SK-N-SH treated with all-trans-retinoic acid at 6 μM for 48 hours (cell line): Measurements from ENCODE around the gene ADGRE2.

Source experiments
- ATAC-seq: fragments of 200-7000 bp; cut with Tn5 transposase; 3 replicates; pipeline ENCODE4 v1.9.1; 2020; ENCODE audit warnings: mild to moderate bottlenecking, moderate library complexity
- ARNTL ChIP-seq: fragments of 450-650 bp; formaldehyde crosslinking; IDR thresholded peaks from 2 replicates; pipeline ENCODE4 v1.5.0; 2020; ENCODE audit warnings: low read depth, mild to moderate bottlenecking, moderate library complexity, borderline replicate concordance
- BACH2 ChIP-seq: fragments of 250-450 bp; sonication (Bioruptor Pico); IDR thresholded peaks from 2 replicates; pipeline ENCODE4 v1.9.0; 2021; ENCODE audit warnings: mild to moderate bottlenecking, borderline replicate concordance
- CREB5 ChIP-seq: fragments of 250-450 bp; sonication (Bioruptor Pico); IDR thresholded peaks from 2 replicates; pipeline ENCODE4 v1.5.1; 2020; ENCODE audit warnings: low read depth, mild to moderate bottlenecking, moderate library complexity
- CSDC2 ChIP-seq: fragments of 250-450 bp; sonication (Bioruptor Pico); IDR thresholded peaks from 2 replicates; pipeline ENCODE4 v1.5.0; 2020; ENCODE audit warnings: mild to moderate bottlenecking, moderate library complexity
- CSRNP3 ChIP-seq: fragments of 250-450 bp; sonication (Bioruptor Pico); IDR thresholded peaks from 2 replicates; pipeline ENCODE4 v1.5.1; 2021; ENCODE audit warnings: mild to moderate bottlenecking, moderate library complexity
- ESRRG ChIP-seq: fragments of 250-450 bp; sonication (Bioruptor Pico); IDR thresholded peaks from 2 replicates; pipeline ENCODE4 v1.6.1; 2021; ENCODE audit warnings: mild to moderate bottlenecking
- GLIS3 ChIP-seq: fragments of 250-450 bp; sonication (Bioruptor Pico); IDR thresholded peaks from 2 replicates; pipeline ENCODE4 v1.5.0; 2020; ENCODE audit warnings: mild to moderate bottlenecking, moderate library complexity
- ISL1 ChIP-seq: fragments of 250-450 bp; sonication (Bioruptor Pico); IDR thresholded peaks from 2 replicates; pipeline ENCODE4 v2.1.2; 2022; ENCODE audit warnings: mild to moderate bottlenecking, moderate library complexity
- PATZ1 ChIP-seq: fragments of 250-450 bp; sonication (Bioruptor Pico); IDR thresholded peaks from 2 replicates; pipeline ENCODE4 v1.8.0; 2020; ENCODE audit warnings: mild to moderate bottlenecking, moderate library complexity, borderline replicate concordance
- POU6F1 ChIP-seq: fragments of 250-450 bp; sonication (Bioruptor Pico); IDR thresholded peaks from 2 replicates; pipeline ENCODE4 v1.8.0; 2021; ENCODE audit warnings: low read depth, mild to moderate bottlenecking, moderate library complexity, borderline replicate concordance
- PPARA ChIP-seq: fragments of 250-450 bp; sonication (Bioruptor Pico); IDR thresholded peaks from 2 replicates; pipeline ENCODE4 v1.5.0; 2020; ENCODE audit warnings: mild to moderate bottlenecking, borderline replicate concordance
- RARB ChIP-seq: fragments of 250-450 bp; sonication (Bioruptor Pico); IDR thresholded peaks from 2 replicates; pipeline ENCODE4 v1.8.0; 2021; ENCODE audit warnings: mild to moderate bottlenecking, moderate library complexity
- SNAI2 ChIP-seq: fragments of 250-450 bp; sonication (Bioruptor Pico); IDR thresholded peaks from 2 replicates; pipeline ENCODE4 v1.5.0; 2020; ENCODE audit warnings: mild to moderate bottlenecking, moderate library complexity
- TCF4 ChIP-seq: fragments of 250-450 bp; sonication (Bioruptor Pico); IDR thresholded peaks from 2 replicates; pipeline ENCODE4 v1.8.0; 2021; ENCODE audit warnings: mild to moderate bottlenecking, moderate library complexity, borderline replicate concordance
- TOX ChIP-seq: fragments of 250-450 bp; sonication (Bioruptor Pico); IDR thresholded peaks from 2 replicates; pipeline ENCODE4 v1.8.0; 2021; ENCODE audit warnings: mild to moderate bottlenecking, moderate library complexity, borderline replicate concordance
- TSHZ2 ChIP-seq: fragments of 250-450 bp; sonication (Bioruptor Pico); IDR thresholded peaks from 2 replicates; pipeline ENCODE4 v1.5.0; 2020; ENCODE audit warnings: mild to moderate bottlenecking, moderate library complexity
- ZC3H10 ChIP-seq: fragments of 250-450 bp; sonication (Bioruptor Pico); IDR thresholded peaks from 2 replicates; pipeline ENCODE4 v1.5.1; 2021; ENCODE audit warnings: mild to moderate bottlenecking, moderate library complexity
- ZFP3 ChIP-seq: fragments of 250-450 bp; sonication (Bioruptor Pico); IDR thresholded peaks from 2 replicates; pipeline ENCODE4 v1.5.0; 2020; ENCODE audit warnings: mild to moderate bottlenecking, moderate library complexity
- ZFP30 ChIP-seq: fragments of 450-650 bp; formaldehyde crosslinking; IDR thresholded peaks from 2 replicates; pipeline ENCODE4 v1.5.0; 2022; ENCODE audit warnings: mild to moderate bottlenecking, moderate library complexity
- ZNF565 ChIP-seq: fragments of 450-650 bp; formaldehyde crosslinking; conservative IDR thresholded peaks from 2 replicates; pipeline ENCODE4 v1.5.0; 2020; ENCODE audit warnings: low read depth, mild to moderate bottlenecking, moderate library complexity
- ZNF70 ChIP-seq: fragments of 450-650 bp; formaldehyde crosslinking; IDR thresholded peaks from 2 replicates; pipeline ENCODE4 v1.5.0; 2020; ENCODE audit warnings: mild to moderate bottlenecking, moderate library complexity
- ZNF8 ChIP-seq: fragments of 450-650 bp; formaldehyde crosslinking; IDR thresholded peaks from 2 replicates; pipeline ENCODE4 v1.5.0; 2020; ENCODE audit warnings: mild to moderate bottlenecking, moderate library complexity

Gene ADGRE2

GRCh38 chr19:14703833-14704232 is 74.5 kb downstream of the ADGRE2 start:
- TF ChIP-seq ZNF8 (CRISPR knock-in tag) (no peak), BACH2 (CRISPR knock-in tag) (no peak), ZNF565 (CRISPR knock-in tag) (no peak), ESRRG (CRISPR knock-in tag) (no peak), PPARA (CRISPR knock-in tag) (no peak), ZC3H10 (CRISPR knock-in tag) (no peak), GLIS3 (CRISPR knock-in tag) (no peak), SNAI2 (no peak), POU6F1 (CRISPR knock-in tag) (no peak), ZFP3 (CRISPR knock-in tag) (no peak), TCF4 (CRISPR knock-in tag) (no peak), TSHZ2 (CRISPR knock-in tag) (no peak), CSDC2 (no peak), CSRNP3 (CRISPR knock-in tag) (no peak), ZNF70 (CRISPR knock-in tag) (no peak), PATZ1 (no peak), ISL1 (CRISPR knock-in tag) (no peak), CREB5 (CRISPR knock-in tag) (no peak), ZFP30 (CRISPR knock-in tag) (no peak), TOX (no peak)
- no peak for ATAC-seq

- no peak for ATAC-seq
- TF ChIP-seq ZC3H10 (CRISPR knock-in tag) (no peak), ZNF8 (CRISPR knock-in tag) (no peak), SNAI2 (no peak), RARB (CRISPR knock-in tag) (no peak), TCF4 (CRISPR knock-in tag) (no peak), GLIS3 (CRISPR knock-in tag) (no peak), ESRRG (CRISPR knock-in tag) (no peak), ISL1 (CRISPR knock-in tag) (no peak), CSRNP3 (CRISPR knock-in tag) (no peak), CREB5 (CRISPR knock-in tag) (no peak), PPARA (CRISPR knock-in tag) (no peak), ARNTL (CRISPR knock-in tag) (no peak)
- TF ChIP-seq, all 23 proteins: peak for 0
Observed at GRCh38 chr19:14700711-14701375, 77.5 kb downstream of the ADGRE2 start.
